NCI-H1436 treated with DMSO at 0.1 percent for 48 hours (cell line): Measurements from ENCODE around the gene SLAMF9.
"Not testable (repeated sequence)": the region's sequence is repeated elsewhere in the genome, so short reads cannot be mapped to it uniquely, and the experiment has no call there.

Experiments
- DNase-seq: peaks from one replicate; lab custom pipeline; 2025; lab: John Stamatoyannopoulos, UW

SLAMF9 gene

GRCh38 chr1:159920202-159920601 is 33.8 kb downstream of the SLAMF9 start:
- DNase-seq: no peak

GRCh38 chr1:159919236-159919865 is 34.7 kb downstream of the SLAMF9 start:
- DNase-seq: no peak

- DNase-seq: no peak
These were observed 35.5 kb downstream of the SLAMF9 start for GRCh38 chr1:159918352-159919200.

GRCh38 chr1:159917533-159918351 is 36.3 kb downstream of the SLAMF9 start:
- no peak for DNase-seq

GRCh38 chr1:159916242-159917051 is 37.6 kb downstream of the SLAMF9 start:
- DNase-seq: no peak

- no peak for DNase-seq
These were observed 38.3 kb downstream of the SLAMF9 start for GRCh38 chr1:159915571-159916241.

- DNase-seq: no peak
These were observed 39.6 kb downstream of the SLAMF9 start for GRCh38 chr1:159914252-159915018.

GRCh38 chr1:159913451-159914192 is 40.4 kb downstream of the SLAMF9 start:
- DNase-seq: no peak

- DNase-seq: no peak
These were observed 42.5 kb downstream of the SLAMF9 start for GRCh38 chr1:159911326-159912070.

- no peak for DNase-seq
These were observed 45.8 kb downstream of the SLAMF9 start for GRCh38 chr1:159908031-159908940.

- no peak for DNase-seq
These were observed 47.1 kb downstream of the SLAMF9 start for GRCh38 chr1:159906960-159907359.

GRCh38 chr1:159904036-159904435 is 50.0 kb downstream of the SLAMF9 start:
- not testable (repeated sequence) for DNase-seq

- no peak for DNase-seq
These were observed 51.5 kb downstream of the SLAMF9 start for GRCh38 chr1:159902541-159902940.
